ENCODE measurements around the gene MYL2. TPM values are rescaled to one million over a fixed set of nuclear protein-coding genes. Genes with fewer than 3 reads are reported as not detected.

Gene MYL2
- total RNA-seq, 2 donors from 2014 or later: 2.4 TPM; not detected in 1

DNA sequence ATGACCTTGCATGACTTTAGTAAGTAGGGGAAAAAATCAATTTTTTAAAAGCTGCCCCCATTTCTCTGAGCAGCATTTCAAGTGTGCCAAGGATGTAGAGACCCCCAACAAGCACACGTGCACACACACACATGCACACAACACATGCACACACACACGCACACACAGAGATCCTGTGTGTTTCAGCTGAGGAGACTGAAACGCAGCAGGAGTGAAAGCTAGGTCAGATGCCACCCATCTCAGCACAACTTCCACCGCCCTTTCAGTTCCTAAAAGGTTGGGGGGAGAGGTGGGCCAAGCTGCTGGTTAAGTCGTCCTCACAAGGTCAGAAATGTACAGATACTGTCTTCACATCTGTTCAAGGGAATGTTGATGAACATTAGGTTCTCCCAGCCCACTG is 13.9 kb downstream of the MYL2 start:
- Histone ChIP-seq H3K27ac (no peak overlapping the region), H3K4me1 (no peaks in the 10 kb centered on the region), H3K9ac (ENCODE audit: low read depth in 2 of 2, low read length in 2 of 2) (no peak overlapping the region), H3K36me3 (no peaks in the 10 kb centered on the region), H3K9me3 (no peaks in the 10 kb centered on the region), H3K4me3 (no peak overlapping the region), H3K27me3 (no peaks in the 10 kb centered on the region)
- intact Hi-C loops (cut with DNase I): no loop called here
- DNase-seq: no peak
- TF ChIP-seq, protein P1, sequence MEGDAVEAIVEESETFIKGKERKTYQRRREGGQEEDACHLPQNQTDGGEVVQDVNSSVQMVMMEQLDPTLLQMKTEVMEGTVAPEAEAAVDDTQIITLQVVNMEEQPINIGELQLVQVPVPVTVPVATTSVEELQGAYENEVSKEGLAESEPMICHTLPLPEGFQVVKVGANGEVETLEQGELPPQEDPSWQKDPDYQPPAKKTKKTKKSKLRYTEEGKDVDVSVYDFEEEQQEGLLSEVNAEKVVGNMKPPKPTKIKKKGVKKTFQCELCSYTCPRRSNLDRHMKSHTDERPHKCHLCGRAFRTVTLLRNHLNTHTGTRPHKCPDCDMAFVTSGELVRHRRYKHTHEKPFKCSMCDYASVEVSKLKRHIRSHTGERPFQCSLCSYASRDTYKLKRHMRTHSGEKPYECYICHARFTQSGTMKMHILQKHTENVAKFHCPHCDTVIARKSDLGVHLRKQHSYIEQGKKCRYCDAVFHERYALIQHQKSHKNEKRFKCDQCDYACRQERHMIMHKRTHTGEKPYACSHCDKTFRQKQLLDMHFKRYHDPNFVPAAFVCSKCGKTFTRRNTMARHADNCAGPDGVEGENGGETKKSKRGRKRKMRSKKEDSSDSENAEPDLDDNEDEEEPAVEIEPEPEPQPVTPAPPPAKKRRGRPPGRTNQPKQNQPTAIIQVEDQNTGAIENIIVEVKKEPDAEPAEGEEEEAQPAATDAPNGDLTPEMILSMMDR (IDR thresholded peaks at IDR 0.05): no peak

DNA sequence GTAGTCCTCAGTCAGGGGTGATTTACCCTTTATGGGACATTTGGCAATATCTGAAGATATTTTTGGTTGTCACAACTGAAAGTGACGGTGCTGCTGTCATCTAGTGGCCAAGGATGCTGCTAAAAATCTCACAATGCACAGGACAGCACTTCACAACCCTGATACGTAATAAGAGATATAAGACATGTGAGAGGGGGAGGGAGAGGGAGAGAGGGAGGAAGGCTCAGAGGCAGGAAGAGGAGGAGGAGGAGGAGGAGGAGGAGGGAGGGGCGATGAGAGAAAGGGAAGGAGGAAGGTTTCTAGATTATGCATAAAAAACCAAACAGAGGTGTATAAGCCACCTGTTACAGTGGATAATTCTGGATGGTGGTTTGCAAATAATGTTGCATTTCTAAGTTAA is 14.3 kb downstream of the MYL2 start:
- H3K4me3 ChIP-seq: no peak overlapping the region
- intact Hi-C loops (cut with DNase I): no loop called here
- no peaks in the 10 kb centered on the region for H3K4me1 ChIP-seq
- no peaks in the 10 kb centered on the region for H3K36me3 ChIP-seq
- no peak for DNase-seq
- TF ChIP-seq, protein P1 (IDR thresholded peaks at IDR 0.05): no peak
- no peaks in the 10 kb centered on the region for H3K27me3 ChIP-seq
- no peak overlapping the region for H3K9ac ChIP-seq (ENCODE audit: low read depth in 2 of 2, low read length in 2 of 2)
- H3K27ac ChIP-seq: no peak overlapping the region
- H3K9me3 ChIP-seq: no peaks in the 10 kb centered on the region

DNA sequence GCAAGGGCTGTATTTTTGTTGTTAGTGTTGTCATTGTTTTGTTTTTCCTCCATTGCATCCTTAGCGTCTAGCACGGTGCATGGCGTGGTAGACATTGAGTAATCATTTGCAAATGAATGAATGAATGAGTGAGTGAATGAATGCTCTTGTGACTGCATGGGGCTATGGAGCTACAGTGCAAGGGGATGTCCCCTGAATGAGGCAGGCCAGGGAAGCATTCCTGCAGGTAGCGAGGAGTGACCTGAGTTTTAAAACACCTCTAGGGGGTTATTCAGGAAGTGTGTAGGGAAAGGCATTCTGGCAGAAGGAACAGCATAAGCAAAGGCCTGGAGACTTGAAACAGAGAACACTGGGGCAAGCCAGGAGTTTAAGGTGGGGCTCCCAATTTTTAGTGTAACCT is 16.9 kb downstream of the MYL2 start:
- Histone ChIP-seq H3K4me1 (no peaks in the 10 kb centered on the region), H3K4me3 (no peak overlapping the region), H3K36me3 (no peaks in the 10 kb centered on the region), H3K9me3 (no peaks in the 10 kb centered on the region), H3K27ac (no peak overlapping the region), H3K27me3 (no peaks in the 10 kb centered on the region), H3K9ac (ENCODE audit: low read depth in 2 of 2, low read length in 2 of 2) (no peak overlapping the region)
- TF ChIP-seq, protein P1 (IDR thresholded peaks at IDR 0.05): no peak
- intact Hi-C loops (cut with DNase I): no loop called here
- no peak for DNase-seq

- no peak for DNase-seq
- Histone ChIP-seq H3K36me3 (no peaks in the 10 kb centered on the region), H3K27me3 (no peaks in the 10 kb centered on the region), H3K4me1 (no peaks in the 10 kb centered on the region), H3K9ac (ENCODE audit: low read depth in 2 of 2, low read length in 2 of 2) (no peak overlapping the region), H3K4me3 (no peak overlapping the region), H3K9me3 (no peaks in the 10 kb centered on the region), H3K27ac (no peak overlapping the region)
- TF ChIP-seq, protein P1 (IDR thresholded peaks at IDR 0.05): no peak
- intact Hi-C loops (cut with DNase I): no loop called here
Measured at GRCh38 chr12:110901401-110901800, 19.0 kb downstream of the MYL2 start.

DNA sequence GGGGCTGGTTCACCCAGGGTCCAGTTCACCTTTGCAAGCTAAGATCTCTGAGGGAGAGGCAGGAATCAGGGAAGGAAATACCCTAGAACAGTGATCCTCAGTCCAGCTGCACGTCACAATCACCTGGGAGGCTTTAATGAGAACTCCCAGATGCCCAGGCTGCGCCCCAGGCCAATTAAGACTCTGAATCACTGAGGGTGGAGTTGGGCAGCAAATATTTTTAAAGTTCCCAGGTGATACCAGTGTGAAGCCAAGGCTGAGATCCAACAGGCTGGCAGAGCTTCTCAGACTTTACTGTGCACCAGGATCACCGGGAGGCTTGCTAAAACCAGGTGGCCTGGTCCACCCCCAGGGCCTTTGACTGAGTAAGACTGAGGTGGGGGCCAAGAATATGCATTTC is 23.8 kb downstream of the MYL2 start:
- no peak overlapping the region for H3K9ac ChIP-seq (ENCODE audit: low read depth in 2 of 2, low read length in 2 of 2)

More for the DNA sequence above, 23.8 kb downstream of the MYL2 start:
- TF ChIP-seq, protein P1 (IDR thresholded peaks at IDR 0.05): no peak
- Histone ChIP-seq H3K36me3 (no peaks in the 10 kb centered on the region), H3K4me3 (no peak overlapping the region), H3K27me3 (no peaks in the 10 kb centered on the region), H3K4me1 (no peaks in the 10 kb centered on the region), H3K27ac (no peak overlapping the region), H3K9me3 (no peaks in the 10 kb centered on the region)
- intact Hi-C loops (cut with DNase I): loop anchor here (10.0 kb wide), 1 partner anchor 418 kb away; no protein-coding TSS in a partner anchor
- DNase-seq: no peak

Data from colonic mucosa (tissue), 4 donors.